Heart right ventricle (tissue), 16 donors: ENCODE results near the gene FARP1. TPM values are rescaled to one million over a fixed set of nuclear protein-coding genes. Genes with fewer than 3 reads are reported as not detected.

Experiments
- ATAC-seq, 8 donors: fragments of 200-7000 bp; cut with Tn5 transposase; one replicate each; pipeline ENCODE4 v1.9.1; 2020; ENCODE audit warnings: mild to moderate bottlenecking in 8 of 8, moderate library complexity in 8 of 8, moderate number of reproducible peaks in 1 of 8
- DNase-seq, 2 donors: peaks; one replicate each; pipeline ENCODE4 v3.0.0-alpha.2; 2020
- H3K27ac ChIP-seq, 10 donors: fragments of 200-600 bp; sonication (generic) in 2 of 10; one replicate each; pipeline versions ENCODE4 v1.5.0 to v1.8.0; 2020 to 2022; ENCODE audit warnings: mild to moderate bottlenecking in 3 of 10
- H3K27me3 ChIP-seq, 7 donors: fragments of 200-600 bp; one replicate each; pipeline ENCODE4 v1.8.0; 2021 to 2022; ENCODE audit warnings: mild to moderate bottlenecking in 2 of 7
- H3K36me3 ChIP-seq, 9 donors: fragments of 200-600 bp; sonication (generic) in 1 of 9; one replicate each; pipeline versions ENCODE4 v1.5.0 to v1.8.0; 2020 to 2022; ENCODE audit warnings: mild to moderate bottlenecking in 2 of 9
- H3K4me1 ChIP-seq, 9 donors: fragments of 200-600 bp; sonication (generic) in 1 of 9; one replicate each; pipeline versions ENCODE4 v1.5.0 to v1.8.0; 2020 to 2022; ENCODE audit warnings: mild to moderate bottlenecking in 4 of 9
- H3K4me3 ChIP-seq, 10 donors: fragments of 200-600 bp; sonication (generic) in 2 of 10; one replicate each; pipeline versions ENCODE4 v1.5.0 to v1.8.0; 2020 to 2022; ENCODE audit warnings: mild to moderate bottlenecking in 7 of 10, moderate library complexity in 2 of 10
- H3K9me3 ChIP-seq, 11 donors: fragments of 200-600 bp in 10 of 11; sonication (generic) in 2 of 11; one replicate each; pipeline versions ENCODE4 v1.5.0 to v1.8.0; 2013 to 2022; ENCODE audit warnings: mild to moderate bottlenecking in 2 of 11, control low read depth in 1 of 11, moderate library complexity in 1 of 11
- CTCF ChIP-seq, 9 donors: fragments of 200-600 bp; sonication (generic) in 2 of 9; IDR thresholded peaks; one replicate each; pipeline versions ENCODE4 v1.5.0 to v1.8.0; 2021 to 2022; ENCODE audit warnings: antibody characterized with exemption in 9 of 9, mild to moderate bottlenecking in 5 of 9, moderate library complexity in 1 of 9
- WGBS, 2 donors: extraction: QIAGEN DNeasy Blood & Tissue Kit; methylation state at CpG; one replicate each; pipeline ENCODE4 v1.1.7; 2013; ENCODE audit warnings: inconsistent platforms in 1 of 2; 5-methylcytosine and 5-hydroxymethylcytosine counted together
- intact Hi-C, 10 donors: fragments of 100-400 bp; cut with DNase I; formaldehyde crosslinking; loops; one replicate each; pipeline versions ENCODE4 v1.11.1 to v1.14.2; 2022
- polyA plus RNA-seq, 2 donors: library from polyadenylated mRNA; stranded (reverse); fragments of 200-250 nt; gene quantifications; one replicate each; pipeline ENCODE4 v1.2.3, GENCODE V29; 2013
- total RNA-seq, 10 donors: library from RNA; stranded (reverse); fragmentation: NEBNext Ultra II Directional in 3 of 10; extraction: Animal tissue kit (Norgen Biotek cat#: 25700) in 3 of 10; gene quantifications; one replicate each; pipeline versions ENCODE4 v1.2.1 to v1.2.4, GENCODE V29; 2021 to 2023
- donor health status: Arrhythmogenic right ventricular cardiomyopathy.
- donor health status: ischemic (EF 13 %, LVEDD 7.1; RV severe dilation, severe dysfunction).
- donor health status: healthy with polysubstance abuse.
- donor health status: DM: no; HTN: yes; CAD: no.
- donor health status: DM: no; HTN: no; CAD: no.
- donor health status: ischemic (EF 25% LVEDD 6.9; RV normal size, moderate dysfunction).
- donor health status: ischemic (EF 25% LVEDD 5.7; RV mildly dilated, moderate dysfunction).
- donor health status: healthy.
- donor health status: DM: yes; HTN: yes; CAD: no.
- donor health status: Ischemic cardiomyopathy.
- donor health status: ischemic (EF 35%, LVEDD 5.7; RV mildly dilated, moderate dysfunction).
- donor health status: nonischemic (EF 11% LVEDD 7.7; RV severe dilation, severe dysfunction).
- donor health status: DM: yes; HTN: yes; CAD: no.
- donor health status: PGD.
- donor health status: ischemic (EF 29% LVEDD 5.4; RV normal size, mild dysfunction).
- donor health status: nonischemic (EF 23%, LVEDD 6.1; RV moderate dilation, normal function).

The FARP1 gene
- total and polyA plus RNA-seq, 12 donors: 6.9 to 72.9 (median 17.1) TPM

GRCh38 chr13:98423417-98423816 is 280.5 kb downstream of the FARP1 start:
- DNase-seq: no peak
- no peak overlapping the region for H3K27ac ChIP-seq
- H3K9me3 ChIP-seq: no peaks in the 10 kb centered on the region
- peaks cover 0 to 77% (median 7%) of the 10 kb centered on the region in 9 donors for H3K36me3 ChIP-seq
- intact Hi-C loops: loop anchor here in 2 of 10 donors (10.0 kb wide), 1 partner anchor 279 kb away; the partner anchor contains the start of gene FARP1 (in 2 of the 2)
- peaks cover 0 to 12% (median 0%) of the 10 kb centered on the region in 9 donors for H3K4me1 ChIP-seq
- H3K4me3 ChIP-seq: no peak overlapping the region
- TF ChIP-seq CTCF (IDR thresholded peaks at IDR 0.05): no peak
- no peaks in the 10 kb centered on the region for H3K27me3 ChIP-seq
- ATAC-seq: no peak
- 72 to 78% methylated on average over 7 of the region's 7 CpGs for WGBS, 2 donors

GRCh38 chr13:98427331-98427995 is 284.6 kb downstream of the FARP1 start:
- H3K9me3 ChIP-seq: no peaks in the 10 kb centered on the region
- peaks cover 0 to 70% (median 7%) of the 10 kb centered on the region in 9 donors for H3K36me3 ChIP-seq
- TF ChIP-seq CTCF (IDR thresholded peaks at IDR 0.05): no peak
- peak overlapping the region in 1 of 10 donors; percentile 35 for H3K27ac ChIP-seq
- ATAC-seq: peak in 6 of 8 donors; percentile 70 to 90 (median 74)
- H3K4me1 ChIP-seq: peaks cover 0 to 12% (median 0%) of the 10 kb centered on the region in 9 donors
- H3K4me3 ChIP-seq: no peak overlapping the region
- 55 to 69% methylated on average over 13 of the region's 13 CpGs for WGBS, 2 donors
- intact Hi-C loops: loop anchor here in 2 of 10 donors (10.0 kb wide), 1 partner anchor 283 kb away; the partner anchor contains the start of gene FARP1 (in 2 of the 2)
- H3K27me3 ChIP-seq: no peaks in the 10 kb centered on the region
- no peak for DNase-seq

GRCh38 chr13:98428256-98428966 is 285.5 kb downstream of the FARP1 start:
- Histone ChIP-seq H3K4me1 (peaks cover 0 to 12% (median 0%) of the 10 kb centered on the region in 9 donors), H3K27ac (no peak overlapping the region), H3K36me3 (peaks cover 0 to 63% (median 7%) of the 10 kb centered on the region in 9 donors), H3K27me3 (no peaks in the 10 kb centered on the region), H3K4me3 (no peak overlapping the region), H3K9me3 (no peaks in the 10 kb centered on the region)
- peak in 2 of 8 donors; percentile 23 to 29 for ATAC-seq
- TF ChIP-seq CTCF (IDR thresholded peaks at IDR 0.05): no peak
- WGBS, 2 donors: 91 to 94% methylated on average over 15 of the region's 15 CpGs
- intact Hi-C loops: loop anchor here in 2 of 10 donors (10.0 kb wide), 1 partner anchor 284 kb away; the partner anchor contains the start of gene FARP1 (in 2 of the 2)
- DNase-seq: no peak

DNA sequence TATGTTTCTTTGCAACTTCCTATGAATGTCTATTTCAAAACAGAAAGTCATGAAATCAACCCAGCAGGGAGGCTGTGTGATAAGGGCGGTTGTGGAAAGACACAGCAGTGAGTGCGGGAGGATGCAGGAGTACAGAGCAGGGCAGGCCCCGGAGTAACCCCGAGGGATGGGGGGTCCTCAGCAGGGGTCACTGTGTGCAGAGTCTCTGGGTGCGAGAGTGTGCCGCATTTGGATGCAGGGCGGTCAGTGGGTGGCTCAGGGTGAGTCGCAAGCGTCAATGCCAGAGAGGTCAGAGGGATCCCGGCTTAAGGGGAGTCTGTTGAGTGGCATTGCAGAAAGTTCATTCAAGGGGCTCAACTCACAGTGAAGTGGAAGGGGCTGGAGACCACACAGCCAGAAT is 286.2 kb downstream of the FARP1 start:
- Histone ChIP-seq H3K9me3 (no peaks in the 10 kb centered on the region), H3K27me3 (no peaks in the 10 kb centered on the region), H3K4me3 (no peak overlapping the region), H3K27ac (no peak overlapping the region), H3K4me1 (peaks cover 0 to 12% (median 0%) of the 10 kb centered on the region in 9 donors), H3K36me3 (peaks cover 0 to 61% (median 7%) of the 10 kb centered on the region in 9 donors)
- no peak for ATAC-seq
- WGBS, 2 donors: 75% methylated on average over 10 of the region's 10 CpGs
- TF ChIP-seq CTCF (IDR thresholded peaks at IDR 0.05): no peak
- intact Hi-C loops: loop anchor here in 2 of 10 donors (10.0 kb wide), 1 partner anchor 284 kb away; the partner anchor contains the start of gene FARP1 (in 2 of the 2)
- DNase-seq: no peak
